Stimulated activated CD8-positive, alpha-beta memory T cell treated with anti-CD3 and anti-CD28 coated beads, Interleukin-15, amount 100 ng/mL, for 1 hour (primary cell): ENCODE results near the gene NUP93.
"Not testable (repeated sequence)": the region's sequence is repeated elsewhere in the genome, so short reads cannot be mapped to it uniquely, and the experiment has no call there.

Experiments
- DNase-seq: peaks from one replicate; pipeline ENCODE4 v3.0.0-alpha.2; 2020; ENCODE audit warnings: low read depth

NUP93 gene

GRCh38 chr16:56849690-56850680 lies 120.1 kb downstream of the NUP93 start:
- DNase-seq, result no peak

DNA sequence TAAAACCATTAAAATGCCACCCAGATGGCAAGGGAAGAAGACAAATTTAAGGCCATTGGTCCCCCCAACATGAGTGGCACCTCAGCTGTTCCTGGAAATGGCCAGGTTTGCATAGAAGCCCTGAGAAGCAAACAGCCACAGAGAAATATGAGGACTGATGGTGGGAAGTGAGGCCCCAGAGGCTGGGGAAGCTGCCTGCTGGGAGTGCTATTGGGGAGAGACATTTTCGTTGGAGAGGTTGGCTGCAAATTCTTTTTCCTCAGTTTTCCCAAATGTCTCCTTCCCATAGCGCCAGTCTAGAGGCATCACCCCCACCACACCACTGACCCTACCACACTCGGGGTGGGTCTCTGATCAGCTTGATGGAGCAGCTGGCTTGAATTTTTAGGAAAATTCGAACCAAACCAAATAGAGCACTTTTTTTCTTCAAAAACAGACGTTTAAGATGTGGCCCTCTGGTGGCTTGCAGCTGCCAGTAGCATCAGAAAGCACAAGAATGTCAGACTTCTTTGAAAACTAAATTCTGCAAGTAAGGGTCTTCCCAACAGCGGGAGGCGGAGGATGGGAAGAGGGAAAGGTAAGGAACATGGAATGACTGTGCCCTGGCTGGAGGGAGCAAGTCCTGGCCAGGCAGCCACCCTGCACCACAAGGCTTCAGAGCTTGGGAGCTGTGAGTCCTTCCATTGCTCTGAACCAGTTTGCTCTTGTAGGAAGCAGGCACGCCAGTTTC lies 121.9 kb downstream of the NUP93 start:
- DNase-seq, result no peak

DNA sequence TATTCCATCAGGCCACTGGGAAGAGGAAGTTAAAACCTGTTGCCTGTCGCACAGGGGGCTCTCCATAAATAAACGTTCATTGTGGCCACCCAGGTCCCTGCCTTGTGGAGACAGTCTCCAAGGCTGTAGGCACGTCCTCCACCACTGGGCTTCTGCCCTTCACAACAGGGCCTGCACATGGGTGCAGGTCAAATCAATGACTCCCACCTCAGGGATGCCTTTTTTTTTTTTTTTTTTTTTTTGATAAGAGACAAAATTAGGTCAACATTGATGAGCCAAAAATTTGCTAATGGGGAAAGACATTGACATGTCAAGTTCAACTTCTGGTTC lies 122.4 kb downstream of the NUP93 start:
- no peak for DNase-seq

- no peak for DNase-seq
Observed at GRCh38 chr16:56852968-56853367, 123.0 kb downstream of the NUP93 start.

DNA sequence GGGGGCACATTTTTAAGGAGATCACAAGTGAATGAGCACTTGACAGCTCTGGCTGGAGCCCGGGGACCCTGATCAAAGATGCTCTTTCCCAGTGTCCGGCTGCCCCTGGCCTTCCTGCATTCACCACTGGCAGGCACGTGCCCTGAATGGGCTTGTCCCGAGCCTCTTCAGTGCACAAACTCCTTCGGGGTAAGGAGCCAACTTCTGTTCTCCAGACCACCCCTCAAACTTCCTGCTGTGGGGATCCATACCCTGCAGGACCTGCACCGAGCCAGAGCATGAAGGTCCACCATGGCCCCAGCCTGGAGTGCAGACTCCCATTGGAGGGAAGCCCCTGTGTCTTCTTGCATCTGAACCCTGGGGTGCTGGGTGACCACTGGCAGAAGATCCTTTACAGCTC lies 125.3 kb downstream of the NUP93 start:
- DNase-seq, result no peak

DNA sequence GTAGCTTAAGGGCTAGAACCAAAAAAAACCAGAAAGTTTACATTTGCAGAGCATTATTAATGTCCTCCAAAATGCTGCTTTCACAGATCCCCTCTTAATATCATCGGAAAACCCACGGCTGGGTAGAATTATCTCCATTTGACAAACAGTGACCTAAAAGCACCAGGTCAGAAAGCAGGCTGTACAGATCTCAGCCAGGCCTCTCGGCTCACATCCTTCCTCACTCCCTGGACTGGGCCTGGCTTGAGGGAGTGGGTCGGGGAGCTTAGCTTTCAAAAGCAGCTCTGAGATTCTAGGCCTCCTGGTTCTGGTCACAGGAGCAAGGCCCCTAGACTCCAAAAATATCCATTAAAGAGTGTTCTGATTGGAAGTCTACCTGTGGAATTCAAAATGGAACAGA lies 126.0 kb downstream of the NUP93 start:
- DNase-seq, result no peak

DNA sequence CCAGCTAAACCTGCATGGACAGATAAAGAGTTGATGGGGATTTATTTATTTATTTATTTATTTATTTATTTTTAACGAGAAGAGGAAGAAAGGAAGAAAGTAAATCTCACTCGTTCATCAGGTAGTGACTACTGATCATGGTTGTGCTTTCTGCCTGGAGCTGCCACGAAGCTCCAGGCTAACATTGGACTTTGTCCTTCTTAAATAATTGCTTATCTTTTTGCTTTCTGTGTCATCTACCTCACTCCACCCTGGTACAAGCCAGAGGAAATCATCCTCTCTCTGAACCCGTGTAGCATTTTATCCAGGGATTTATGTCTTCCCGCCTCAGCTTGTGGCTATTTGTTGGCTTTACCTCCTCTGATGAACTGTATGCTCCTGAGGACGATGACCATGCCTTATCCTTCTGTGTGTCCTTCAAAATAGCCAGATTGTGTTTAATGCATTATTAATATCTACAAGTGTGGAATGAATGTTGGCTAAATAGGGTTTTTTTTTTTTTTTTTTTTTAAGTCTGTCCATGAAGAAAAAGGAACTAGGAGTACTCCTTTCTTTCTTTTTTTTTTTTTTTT lies 127.0 kb downstream of the NUP93 start:
- no peak for DNase-seq

DNA sequence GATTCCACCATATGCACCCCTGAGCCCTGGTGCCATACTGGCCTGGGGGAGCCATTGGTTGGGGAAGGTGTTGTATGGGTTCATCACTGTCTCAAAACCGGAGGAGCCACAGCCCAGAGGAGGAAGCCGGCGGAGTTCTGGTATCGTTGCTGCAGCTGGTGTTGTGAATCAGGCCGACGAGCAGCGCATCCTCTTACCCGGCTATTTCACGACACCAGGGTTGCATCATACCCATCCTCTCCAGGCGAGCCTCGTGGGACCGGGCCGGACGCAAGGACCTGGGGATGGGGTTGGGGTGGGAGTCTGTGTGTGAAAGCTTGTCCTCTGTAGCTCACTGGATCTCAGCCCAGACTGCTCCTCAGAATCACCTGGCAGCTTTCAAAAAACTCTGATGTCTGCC lies 128.4 kb downstream of the NUP93 start:
- DNase-seq, result no peak

DNA sequence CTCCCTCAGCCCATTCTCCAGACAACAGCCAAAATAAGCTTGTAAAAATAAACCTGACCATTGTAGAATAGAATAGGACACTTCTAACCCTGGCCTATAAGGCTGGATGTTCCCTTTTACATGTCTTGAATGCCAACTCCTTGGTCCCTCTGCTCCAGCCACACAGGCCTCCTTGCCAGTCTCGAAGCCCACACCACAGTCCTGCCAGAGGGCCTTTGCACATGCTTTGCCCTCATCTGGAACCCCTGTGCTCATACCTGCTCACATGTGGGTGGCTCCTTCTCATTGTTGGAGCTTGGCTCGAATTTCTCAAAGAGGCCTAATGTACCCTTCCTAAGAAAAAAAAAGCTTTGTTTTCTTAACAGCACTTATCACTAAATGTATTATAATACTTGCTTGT lies 129.7 kb downstream of the NUP93 start:
- DNase-seq, result no peak

DNA sequence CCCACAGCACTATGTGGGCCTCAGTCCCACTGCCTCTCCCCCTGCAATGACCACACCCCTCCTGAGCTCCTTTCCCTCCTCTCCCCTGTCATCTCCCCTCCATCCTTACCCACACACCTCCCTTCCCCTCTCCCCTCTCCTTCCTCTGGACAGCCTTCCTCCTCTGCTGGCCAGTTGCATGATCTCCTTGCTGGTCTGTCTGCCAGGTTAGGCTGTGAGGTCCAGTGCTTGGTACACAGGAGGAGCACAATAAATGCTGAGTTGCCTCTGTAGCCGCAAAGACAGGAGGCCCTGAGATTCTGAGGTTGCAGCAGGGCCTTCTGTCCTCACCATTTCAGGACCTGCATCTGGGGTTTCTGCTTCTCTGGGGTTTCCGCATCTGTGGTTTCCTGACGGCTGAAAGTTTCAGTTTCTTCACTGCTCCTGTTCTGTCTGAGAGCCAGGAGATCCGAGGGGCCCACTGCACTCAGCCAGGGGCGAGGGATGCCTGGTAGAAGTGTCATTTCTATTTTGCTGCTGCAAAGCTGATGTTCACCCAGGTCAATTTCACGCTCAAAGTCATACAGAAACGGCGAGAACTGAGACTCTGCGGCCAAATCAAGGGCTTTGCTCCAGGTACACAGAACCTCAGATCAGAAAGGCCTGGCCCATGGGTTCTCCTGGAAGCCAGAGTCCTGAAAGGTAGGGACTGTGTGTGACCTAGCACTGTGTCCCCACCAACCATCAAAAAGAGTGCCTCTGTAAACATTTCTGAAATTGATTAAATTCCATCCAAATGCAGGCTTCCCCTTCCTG lies 130.5 kb downstream of the NUP93 start:
- no peak for DNase-seq

DNA sequence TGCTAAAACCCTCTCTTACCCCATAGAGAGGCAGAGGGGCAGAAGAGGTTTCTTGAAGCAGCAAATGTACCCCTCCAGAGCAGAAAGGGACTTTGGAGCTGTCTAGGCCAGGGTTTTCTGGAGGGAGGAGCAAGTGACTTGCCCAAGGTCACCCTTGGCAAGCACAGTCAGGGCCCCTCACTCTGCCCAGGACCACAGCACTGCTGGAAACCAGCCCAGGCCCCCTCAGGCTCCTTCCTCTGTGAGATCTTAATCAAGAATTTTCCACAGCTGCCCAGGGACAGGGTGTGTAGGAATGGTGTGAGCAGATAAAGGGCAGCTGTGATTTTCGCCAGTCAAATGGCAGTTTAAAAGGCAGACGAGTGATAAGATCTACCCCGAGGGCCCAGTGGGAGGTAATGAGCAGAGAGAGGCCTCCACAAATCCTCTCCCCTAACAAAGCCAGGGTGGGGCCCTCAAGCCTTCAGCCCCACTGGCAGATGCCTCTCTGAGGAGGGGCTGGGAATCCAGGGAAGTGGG lies 131.2 kb downstream of the NUP93 start:
- DNase-seq, result no peak

GRCh38 chr16:56861756-56862155 lies 131.8 kb downstream of the NUP93 start:
- no peak for DNase-seq

DNA sequence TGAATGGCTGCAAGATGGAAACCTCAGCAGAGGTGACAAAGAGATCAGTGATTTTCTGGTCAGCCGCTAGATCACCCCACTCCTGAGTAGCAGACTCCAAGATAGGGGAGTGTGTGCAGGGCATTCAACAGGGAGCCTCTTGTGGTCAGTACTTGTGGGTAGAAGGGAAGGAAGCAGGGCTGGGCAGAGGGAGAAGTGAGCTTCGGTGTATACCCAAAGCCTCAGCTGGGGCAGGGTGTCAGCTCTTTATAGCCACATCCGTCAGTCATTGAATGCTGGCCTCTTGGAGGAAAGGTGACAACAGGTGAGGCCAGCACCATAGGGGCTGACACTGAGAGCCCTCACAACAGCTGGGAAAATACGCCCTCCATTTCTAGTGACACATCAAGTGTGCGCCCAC lies 132.8 kb downstream of the NUP93 start:
- no peak for DNase-seq

- DNase-seq, result no peak
Observed at GRCh38 chr16:56864960-56865359, 135.0 kb downstream of the NUP93 start, which contains the start of gene SLC12A3. SLC12A3 (plus strand) TSS chr16:56865207; CDS start chr16:56865236, 29 bp downstream.

DNA sequence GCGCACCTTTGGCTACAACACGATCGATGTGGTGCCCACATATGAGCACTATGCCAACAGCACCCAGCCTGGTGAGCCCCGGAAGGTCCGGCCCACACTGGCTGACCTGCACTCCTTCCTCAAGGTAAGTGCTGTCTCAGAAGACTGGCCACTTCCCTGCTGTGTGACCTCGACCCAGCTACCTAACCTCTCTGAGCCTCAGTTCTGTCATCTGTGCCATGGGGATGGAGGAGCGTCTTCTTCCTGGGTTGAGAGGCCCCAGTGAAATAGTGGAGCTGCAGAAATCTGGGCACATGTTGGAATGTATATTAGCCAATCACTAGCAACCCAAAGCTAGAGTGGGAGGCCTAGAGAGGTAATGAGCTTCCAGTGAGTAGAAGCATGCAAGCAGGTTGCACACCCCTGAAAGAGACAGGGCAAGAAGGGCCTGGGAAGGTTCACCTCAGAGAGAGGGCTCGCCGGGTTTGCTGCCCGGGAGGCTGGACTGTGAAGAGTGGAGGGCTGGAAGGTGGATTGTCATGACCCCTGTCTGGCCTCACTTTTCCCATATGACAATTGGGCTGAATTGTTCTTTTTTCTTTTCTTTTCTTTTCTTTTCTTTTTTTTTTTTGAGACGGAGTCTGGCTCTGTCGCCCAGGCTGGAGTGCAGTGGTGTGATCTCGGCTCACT lies 135.6 kb downstream of the NUP93 start:
- DNase-seq, result no peak

GRCh38 chr16:56866955-56867830 lies 137.3 kb downstream of the NUP93 start:
- DNase-seq, result no peak

DNA sequence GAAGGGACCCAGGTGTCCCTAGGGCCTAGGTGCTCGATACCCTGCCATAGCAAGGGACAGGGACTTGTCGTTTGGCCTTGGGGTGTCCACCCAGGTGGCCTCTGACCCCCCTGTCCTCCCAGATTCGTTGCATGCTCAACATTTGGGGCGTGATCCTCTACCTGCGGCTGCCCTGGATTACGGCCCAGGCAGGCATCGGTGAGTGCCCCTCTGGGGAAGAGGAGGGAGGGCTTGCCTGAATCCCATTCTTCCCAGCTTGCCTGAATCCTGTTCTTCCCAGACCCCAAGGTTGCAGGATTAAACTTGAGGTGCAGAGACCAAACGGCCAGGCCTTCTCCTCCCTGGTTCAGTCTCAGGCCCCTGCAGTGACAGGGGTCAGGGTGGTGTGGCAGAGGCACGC lies 138.2 kb downstream of the NUP93 start:
- DNase-seq, result no peak

DNA sequence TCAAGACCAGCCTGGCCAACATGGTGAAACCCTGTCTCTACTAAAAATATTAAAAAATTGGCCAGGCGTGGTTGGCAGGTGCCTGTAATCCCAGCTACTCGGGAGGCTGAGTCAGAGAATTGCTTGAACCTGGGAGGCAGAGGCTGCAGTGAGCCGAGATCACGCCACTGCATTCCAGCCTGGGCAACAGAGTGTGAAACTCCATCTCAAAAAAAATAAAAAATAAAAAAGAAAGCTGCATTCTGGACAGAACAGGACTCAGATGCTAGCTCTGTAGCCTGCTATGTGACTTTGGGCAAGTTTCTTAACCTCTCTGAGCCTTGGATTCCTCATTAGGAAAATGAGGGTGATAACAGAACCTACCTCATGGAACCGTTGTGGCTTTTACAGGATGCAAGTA lies 138.8 kb downstream of the NUP93 start:
- DNase-seq, result not testable (repeated sequence)

DNA sequence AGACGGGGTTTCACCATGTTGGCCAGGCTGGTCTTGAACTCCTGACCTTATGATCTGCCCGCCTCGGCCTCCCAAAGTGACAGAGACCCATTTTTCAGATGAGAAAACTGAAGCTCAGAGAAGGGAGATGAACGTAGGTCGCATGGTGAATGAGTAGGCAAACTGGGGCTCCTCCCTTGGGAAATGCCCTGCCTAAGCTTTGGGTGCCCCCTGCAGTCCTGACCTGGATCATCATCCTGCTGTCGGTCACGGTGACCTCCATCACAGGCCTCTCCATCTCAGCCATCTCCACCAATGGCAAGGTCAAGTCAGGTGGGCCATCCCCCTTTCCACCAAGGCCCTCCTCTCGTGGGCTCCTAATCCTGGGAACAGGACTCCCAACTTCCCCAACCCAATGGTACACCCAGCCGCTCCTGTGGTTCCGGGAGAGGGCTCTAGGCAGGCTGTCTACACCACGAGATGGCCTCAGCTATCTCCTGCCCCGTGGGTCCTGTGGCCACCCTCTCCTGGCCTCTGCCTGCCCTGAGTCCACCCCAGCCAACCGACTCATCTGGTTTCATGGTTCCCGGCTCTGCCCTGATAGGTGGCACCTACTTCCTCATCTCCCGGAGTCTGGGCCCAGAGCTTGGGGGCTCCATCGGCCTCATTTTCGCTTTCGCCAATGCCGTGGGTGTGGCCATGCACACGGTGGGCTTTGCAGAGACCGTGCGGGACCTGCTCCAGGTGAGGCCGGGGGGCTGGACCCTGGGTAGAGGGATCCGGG lies 139.8 kb downstream of the NUP93 start:
- no peak for DNase-seq
